Muscle of leg (tissue), 11 donors: ENCODE data around the gene GIPR. TPM values are rescaled to one million over a fixed set of nuclear protein-coding genes. Genes with fewer than 3 reads are reported as not detected.

Experiments used
- DNase-seq: peaks from one replicate; pipeline ENCODE4 v3.0.0; 2013
- H3K27ac ChIP-seq: one replicate; pipeline ENCODE4 v1.5.1; 2013; ENCODE audit warnings: mild to moderate bottlenecking, low read length, control low read depth
- H3K27me3 ChIP-seq: one replicate; pipeline ENCODE4 v1.6.1; 2013; ENCODE audit warnings: low read length; ENCODE audit not compliant: control insufficient read depth, insufficient read depth
- H3K36me3 ChIP-seq: one replicate; pipeline ENCODE4 v1.6.1; 2013; ENCODE audit warnings: low read length; ENCODE audit not compliant: control insufficient read depth, insufficient read depth
- H3K4me1 ChIP-seq: one replicate; pipeline ENCODE4 v1.6.1; 2013; ENCODE audit warnings: low read length; ENCODE audit not compliant: control insufficient read depth, insufficient read depth
- H3K4me3 ChIP-seq: one replicate; pipeline ENCODE4 v1.5.1; 2013; ENCODE audit warnings: low read length, control low read depth
- H3K9me3 ChIP-seq: replicated peaks from 2 replicates; pipeline ENCODE4 v1.6.1; 2013; ENCODE audit warnings: low read depth, low read length; ENCODE audit not compliant: control insufficient read depth
- WGBS: methylation state at CpG from one replicate; pipeline ENCODE4 v1.1.5; 2013; ENCODE audit warnings: missing lambda C conversion rate; ENCODE audit not compliant: insufficient coverage; 5-methylcytosine and 5-hydroxymethylcytosine counted together
- polyA plus RNA-seq, 8 donors: library from polyadenylated mRNA; unstranded; fragments of 120-200 nt; gene quantifications; one replicate each; pipeline versions ENCODE4 v1.2.1 to v1.2.3, GENCODE V29; 2013; ENCODE audit warnings: inconsistent platforms in 1 of 8, low replicate concordance in 1 of 8; ENCODE audit not compliant: insufficient read length in 8 of 8, insufficient read depth in 1 of 8
- total RNA-seq: library from RNA; stranded (reverse); fragments of 120-200 nt; gene quantifications from one replicate; pipeline ENCODE4 v1.2.4, GENCODE V29; 2013

The GIPR gene
- total and polyA plus RNA-seq, 9 donors = 0.04 to 1.8 (median 0.26) TPM; not detected in 1

DNA sequence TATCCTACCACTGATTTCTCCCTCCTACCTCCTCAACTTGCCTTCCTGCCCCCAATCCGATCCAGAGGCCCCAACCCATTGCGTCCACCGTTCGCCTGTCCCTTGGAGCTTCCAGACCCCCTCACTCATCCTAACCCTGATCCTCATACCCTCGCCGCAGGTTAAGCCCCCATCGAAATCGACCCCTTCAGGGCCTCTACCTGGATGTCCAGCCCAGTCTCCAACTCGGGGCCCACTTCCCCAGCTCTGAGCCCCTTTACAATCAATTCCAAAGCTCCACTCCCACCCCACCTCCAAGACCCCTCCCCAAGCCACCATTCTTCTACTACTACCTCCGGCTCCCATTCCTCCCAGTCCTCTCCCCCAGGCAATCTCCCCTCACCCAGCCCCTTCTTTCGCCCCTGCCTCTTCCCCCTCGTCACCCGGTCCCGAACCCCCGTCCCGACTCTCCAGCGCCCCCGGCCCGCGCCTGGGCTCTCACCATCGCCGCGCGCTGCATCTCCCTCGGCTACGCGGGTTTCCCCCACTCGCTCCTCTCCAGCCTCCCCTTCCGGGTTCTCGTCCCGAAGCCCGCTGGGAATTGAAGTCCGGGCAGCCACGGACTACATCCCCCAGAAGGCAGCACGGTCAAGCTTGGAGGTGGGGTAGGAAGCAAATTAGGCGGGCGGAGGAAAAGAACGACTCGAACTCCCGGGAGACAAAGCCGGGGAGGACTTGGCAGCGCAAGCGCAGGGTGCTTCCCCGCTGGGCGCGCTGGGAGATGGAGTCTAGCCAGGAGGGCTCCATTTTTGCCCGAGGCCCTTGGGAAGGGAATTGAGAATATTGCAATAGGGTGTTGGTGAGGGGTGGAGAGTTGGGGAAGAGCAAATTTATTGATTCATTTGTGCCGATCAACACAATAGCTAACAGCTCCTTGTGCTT, 62.6 kb downstream of the GIPR start, which contains the start of gene FBXO46:
FBXO46 (minus strand) TSS at position 529 of the 921 bp plus-strand sequence. CDS start 17,401 bp downstream, outside the sequence.
- peak within 1 kb of the TSS; percentile 81 for H3K4me3 ChIP-seq
- peak; percentile 99 for DNase-seq
- no peaks in the 10 kb centered on the region for H3K27me3 ChIP-seq
- peak within 1 kb of the TSS; percentile 69 for H3K27ac ChIP-seq
- no peaks in the 10 kb centered on the region for H3K9me3 ChIP-seq
- WGBS = 0% methylated on average over 36 of the region's 48 CpGs
- H3K36me3 ChIP-seq = no peaks in the 10 kb centered on the region
- H3K4me1 ChIP-seq = peaks cover 8% of the 10 kb centered on the region

Other genes starting within 250 kb of the GIPR start
- 98.8 TPM for gene ERCC1, start 244.3 kb upstream of the GIPR start, total RNA-seq
- gene ERCC1, start 244.3 kb upstream of the GIPR start, polyA plus RNA-seq = 100 to 1,000 TPM in 2 of 8 donors, 10 to 100 TPM in 6; 81.8 to 110 (median 88.0) TPM
- 54.9 TPM for gene FOSB, start 200.2 kb upstream of the GIPR start, total RNA-seq
- gene FOSB, start 200.2 kb upstream of the GIPR start, polyA plus RNA-seq = 100 to 1,000 TPM in 3 of 8 donors, 10 to 100 TPM in 5; 16.7 to 194 (median 67.1) TPM
- 42.4 TPM for gene RTN2, start 171.2 kb upstream of the GIPR start, total RNA-seq
- gene RTN2, start 171.2 kb upstream of the GIPR start, polyA plus RNA-seq = 100 to 1,000 TPM in 6 of 8 donors, 10 to 100 TPM in 2; 80.0 to 148 (median 126) TPM
- gene PPM1N, start 169.8 kb upstream of the GIPR start, total RNA-seq = 0.18 TPM
- gene PPM1N, start 169.8 kb upstream of the GIPR start, polyA plus RNA-seq = under 1 TPM; 0.24 to 0.97 (median 0.61) TPM
- 37.4 TPM for gene VASP, start 160.7 kb upstream of the GIPR start, total RNA-seq
- gene VASP, start 160.7 kb upstream of the GIPR start, polyA plus RNA-seq = 10 to 100 TPM; 48.9 to 59.4 (median 53.3) TPM
- 3.2 TPM for gene OPA3, start 83.4 kb upstream of the GIPR start, total RNA-seq
- gene OPA3, start 83.4 kb upstream of the GIPR start, polyA plus RNA-seq = 1 to 10 TPM; 5.6 to 8.6 (median 7.3) TPM
- gene GPR4, start 66.0 kb upstream of the GIPR start, total RNA-seq = 0.44 TPM
- gene GPR4, start 66.0 kb upstream of the GIPR start, polyA plus RNA-seq = 1 to 10 TPM; 1.5 to 3.2 (median 2.2) TPM
- 8.2 TPM for gene EML2, start 28.8 kb upstream of the GIPR start, total RNA-seq
- gene EML2, start 28.8 kb upstream of the GIPR start, polyA plus RNA-seq = 10 to 100 TPM in 5 of 8 donors, 1 to 10 TPM in 3; 7.9 to 13.2 (median 11.2) TPM
- 446 TPM for gene SNRPD2, start 23.7 kb downstream of the GIPR start, total RNA-seq
- 100 to 1,000 TPM; 253 to 349 (median 288) TPM for gene SNRPD2, start 23.7 kb downstream of the GIPR start, polyA plus RNA-seq
- gene QPCTL, start 24.4 kb downstream of the GIPR start, total RNA-seq = 2.2 TPM
- 1 to 10 TPM; 2.8 to 6.8 (median 3.9) TPM for gene QPCTL, start 24.4 kb downstream of the GIPR start, polyA plus RNA-seq
- 7.3 TPM for gene FBXO46, start 62.7 kb downstream of the GIPR start, total RNA-seq
- gene FBXO46, start 62.7 kb downstream of the GIPR start, polyA plus RNA-seq = 10 to 100 TPM in 6 of 8 donors, 1 to 10 TPM in 2; 7.5 to 16.1 (median 12.7) TPM
- gene MEIOSIN, start 65.2 kb downstream of the GIPR start, total RNA-seq = not detected
- under 1 TPM in 1 of 8 donors, not detected in 7; 0.04 TPM for gene MEIOSIN, start 65.2 kb downstream of the GIPR start, polyA plus RNA-seq
- 14.9 TPM for gene SIX5, start 101.0 kb downstream of the GIPR start, total RNA-seq
- gene SIX5, start 101.0 kb downstream of the GIPR start, polyA plus RNA-seq = 10 to 100 TPM; 16.7 to 31.9 (median 25.3) TPM
- 158 TPM for gene DMPK, start 114.3 kb downstream of the GIPR start, total RNA-seq
- 100 to 1,000 TPM; 236 to 390 (median 333) TPM for gene DMPK, start 114.3 kb downstream of the GIPR start, polyA plus RNA-seq
- gene DMWD, start 124.6 kb downstream of the GIPR start, total RNA-seq = 29.1 TPM
- 10 to 100 TPM; 32.6 to 57.1 (median 45.0) TPM for gene DMWD, start 124.6 kb downstream of the GIPR start, polyA plus RNA-seq
- gene RSPH6A, start 147.1 kb downstream of the GIPR start, total RNA-seq = 0.09 TPM
- under 1 TPM in 2 of 8 donors, not detected in 6; 0.05 to 0.11 TPM for gene RSPH6A, start 147.1 kb downstream of the GIPR start, polyA plus RNA-seq
- gene SYMPK, start 194.9 kb downstream of the GIPR start, total RNA-seq = 25.8 TPM
- 10 to 100 TPM; 32.5 to 44.0 (median 38.8) TPM for gene SYMPK, start 194.9 kb downstream of the GIPR start, polyA plus RNA-seq
- gene FOXA3, start 196.1 kb downstream of the GIPR start, total RNA-seq = not detected
- under 1 TPM in 3 of 8 donors, not detected in 5; 0.09 to 0.41 (median 0.12) TPM for gene FOXA3, start 196.1 kb downstream of the GIPR start, polyA plus RNA-seq
- gene IRF2BP1, start 217.9 kb downstream of the GIPR start, total RNA-seq = 17.5 TPM
- 10 to 100 TPM; 16.4 to 21.8 (median 19.4) TPM for gene IRF2BP1, start 217.9 kb downstream of the GIPR start, polyA plus RNA-seq
- 1.3 TPM for gene MYPOP, start 234.4 kb downstream of the GIPR start, total RNA-seq
- 1 to 10 TPM; 3.4 to 5.5 (median 4.2) TPM for gene MYPOP, start 234.4 kb downstream of the GIPR start, polyA plus RNA-seq
- gene NANOS2, start 246.6 kb downstream of the GIPR start, total RNA-seq = not detected
- not detected for gene NANOS2, start 246.6 kb downstream of the GIPR start, polyA plus RNA-seq